Caco-2 (cell line): ENCODE measurements around the gene BRI3. TPM values are rescaled to one million over a fixed set of nuclear protein-coding genes. Genes with fewer than 3 reads are reported as not detected.

Experiments used
- BruUV-seq: library from RNA; stranded (reverse); fragments of 400-500 nt; replicated peaks from 2 replicates; lab custom pipeline; 2021; lab: Mats Ljungman, UMichigan
- CTCF ChIA-PET: fragments of 300-600 bp; sonication (Branson Sonifier 250); formaldehyde crosslinking; loops from one replicate; lab custom pipeline; 2022; ENCODE audit warnings: antibody characterized with exemption; lab: Charles Lee
- POLR2A ChIA-PET: fragments of 300-600 bp; sonication (Branson Sonifier 250); formaldehyde crosslinking; loops from one replicate; lab custom pipeline; 2022; ENCODE audit warnings: antibody characterized with exemption; lab: Charles Lee
- DNase-seq, 2 experiments: peaks; one replicate each; pipeline versions ENCODE4 v3.0.0 to v3.0.0-alpha.2; 2020 to 2022
- H3K27me3 ChIP-seq: replicated peaks from 2 replicates; pipeline ENCODE4 v1.6.0; 2011; ENCODE audit warnings: low read length; ENCODE audit not compliant: control insufficient read depth, insufficient read depth
- H3K36me3 ChIP-seq: 2 replicates; pipeline ENCODE4 v1.5.1; 2011; ENCODE audit warnings: low read length; ENCODE audit not compliant: control insufficient read depth, insufficient read depth
- H3K4me1 ChIP-seq: fragments of 250-450 bp; sonication (Bioruptor Pico); 2 replicates; pipeline ENCODE4 v1.5.1; 2020; ENCODE audit warnings: mild to moderate bottlenecking
- H3K4me3 ChIP-seq: 2 replicates; pipeline ENCODE4 v1.5.1; 2011; ENCODE audit warnings: low read depth, mild to moderate bottlenecking, control low read depth, low read length
- H3K9me3 ChIP-seq: fragments of 250-450 bp; sonication (Bioruptor Pico); 2 replicates; pipeline ENCODE4 v1.5.1; 2020; ENCODE audit warnings: mild to moderate bottlenecking, moderate library complexity
- H3K27ac Mint-ChIP-seq: one replicate; pipeline ENCODE4 v1.8.0; 2022; ENCODE audit warnings: mixed read lengths; ENCODE audit not compliant: unreplicated experiment
- H3K27me3 Mint-ChIP-seq: one replicate; pipeline ENCODE4 v1.8.0; 2022; ENCODE audit warnings: mixed read lengths; ENCODE audit not compliant: insufficient read depth, unreplicated experiment
- H3K36me3 Mint-ChIP-seq: one replicate; pipeline ENCODE4 v1.8.0; 2022; ENCODE audit warnings: mild to moderate bottlenecking, mixed read lengths; ENCODE audit not compliant: insufficient read depth, unreplicated experiment
- H3K4me1 Mint-ChIP-seq: one replicate; pipeline ENCODE4 v1.8.0; 2022; ENCODE audit warnings: low read depth, mixed read lengths; ENCODE audit not compliant: unreplicated experiment
- H3K4me3 Mint-ChIP-seq: one replicate; pipeline ENCODE4 v1.8.0; 2022; ENCODE audit warnings: mild to moderate bottlenecking, moderate library complexity, mixed read lengths; ENCODE audit not compliant: unreplicated experiment
- H3K9me3 Mint-ChIP-seq: one replicate; pipeline ENCODE4 v1.8.0; 2022; ENCODE audit warnings: mixed read lengths; ENCODE audit not compliant: unreplicated experiment
- intact Hi-C: fragments of 100-400 bp; cut with micrococcal nuclease; formaldehyde crosslinking; loops from one replicate; pipeline ENCODE4 v1.10.0; 2022; ENCODE audit not compliant: unreplicated experiment
- total RNA-seq: library from RNA; stranded (reverse); gene quantifications from 2 replicates; pipeline ENCODE4 v1.2.3, GENCODE V29; 2022
- TF ChIP-seq, protein P1 (sequence below), 2 experiments: fragments of 200-600 bp in 1 of 2; IDR thresholded peaks; 1 replicate in 1 of 2; 2 replicates in 1 of 2; pipeline versions ENCODE4 v1.5.1 to v1.8.0; 2011 to 2022; ENCODE audit warnings: antibody characterized with exemption in 1 of 2, control low read depth in 1 of 2, inconsistent platforms in 1 of 2, low read depth in 1 of 2, low read length in 1 of 2, mild to moderate bottlenecking in 1 of 2, moderate library complexity in 1 of 2; ENCODE audit not compliant: insufficient read depth in 1 of 2, severe bottlenecking in 1 of 2, unreplicated experiment in 1 of 2

Gene BRI3
- total RNA-seq, 1 experiment from 2014 or later = 224 TPM

DNA sequence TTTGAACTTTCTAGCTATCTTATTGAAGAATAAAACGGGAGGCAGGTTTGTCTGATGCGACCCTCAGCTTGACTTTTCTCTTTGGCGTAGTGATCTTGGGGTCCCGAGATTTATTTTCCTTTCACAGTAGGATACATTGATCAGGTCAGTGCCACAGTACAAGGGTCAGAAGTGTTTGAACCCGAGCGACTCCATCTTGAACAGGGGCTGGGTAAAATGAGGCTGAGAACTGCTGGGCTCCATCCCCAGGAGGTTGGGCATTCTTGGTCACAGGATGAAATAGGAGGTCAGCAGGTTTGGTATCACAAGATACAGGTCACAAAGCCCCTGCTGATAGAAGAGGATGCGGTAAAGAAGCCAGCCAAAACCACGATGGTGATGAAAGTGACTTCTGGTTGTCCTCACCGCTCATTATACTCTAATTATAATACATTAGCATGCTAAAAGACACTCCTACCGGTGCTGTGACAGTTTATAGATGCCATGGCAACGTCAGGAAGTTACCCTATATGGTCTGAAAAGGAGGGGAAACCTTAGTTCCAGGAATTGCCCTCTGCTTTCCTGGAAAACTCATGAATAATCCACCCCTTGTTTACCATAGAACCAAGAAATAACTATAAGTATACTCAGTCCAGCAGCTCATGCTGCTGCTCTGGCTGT is 26.4 kb upstream of the BRI3 start:
- H3K27me3 Mint-ChIP-seq = no peaks in the 10 kb centered on the region
- no peak for DNase-seq
- H3K9me3 Mint-ChIP-seq = no peaks in the 10 kb centered on the region
- no peaks in the 10 kb centered on the region for H3K9me3 ChIP-seq
- TSS peak; percentile 4 for BruUV-seq
- H3K27ac Mint-ChIP-seq = no peak overlapping the region
- no peaks in the 10 kb centered on the region for H3K27me3 ChIP-seq
- H3K4me1 ChIP-seq = peaks cover 8% of the 10 kb centered on the region; the same call in 1 of the 2 replicates
- POLR2A ChIA-PET = no interaction called here
- intact Hi-C loops = no loop called here
- TF ChIP-seq, protein P1, sequence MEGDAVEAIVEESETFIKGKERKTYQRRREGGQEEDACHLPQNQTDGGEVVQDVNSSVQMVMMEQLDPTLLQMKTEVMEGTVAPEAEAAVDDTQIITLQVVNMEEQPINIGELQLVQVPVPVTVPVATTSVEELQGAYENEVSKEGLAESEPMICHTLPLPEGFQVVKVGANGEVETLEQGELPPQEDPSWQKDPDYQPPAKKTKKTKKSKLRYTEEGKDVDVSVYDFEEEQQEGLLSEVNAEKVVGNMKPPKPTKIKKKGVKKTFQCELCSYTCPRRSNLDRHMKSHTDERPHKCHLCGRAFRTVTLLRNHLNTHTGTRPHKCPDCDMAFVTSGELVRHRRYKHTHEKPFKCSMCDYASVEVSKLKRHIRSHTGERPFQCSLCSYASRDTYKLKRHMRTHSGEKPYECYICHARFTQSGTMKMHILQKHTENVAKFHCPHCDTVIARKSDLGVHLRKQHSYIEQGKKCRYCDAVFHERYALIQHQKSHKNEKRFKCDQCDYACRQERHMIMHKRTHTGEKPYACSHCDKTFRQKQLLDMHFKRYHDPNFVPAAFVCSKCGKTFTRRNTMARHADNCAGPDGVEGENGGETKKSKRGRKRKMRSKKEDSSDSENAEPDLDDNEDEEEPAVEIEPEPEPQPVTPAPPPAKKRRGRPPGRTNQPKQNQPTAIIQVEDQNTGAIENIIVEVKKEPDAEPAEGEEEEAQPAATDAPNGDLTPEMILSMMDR (IDR thresholded peaks at IDR 0.05; ENCODE audit: insufficient read depth in 1 of 2, low read depth in 1 of 2, low read length in 1 of 2, severe bottlenecking in 1 of 2, unreplicated experiment in 1 of 2) = no peak
- CTCF ChIA-PET = no interaction called here
- H3K36me3 Mint-ChIP-seq = peaks cover 42% of the 10 kb centered on the region
- no peak overlapping the region for H3K4me3 ChIP-seq
- H3K4me1 Mint-ChIP-seq = peaks cover 9% of the 10 kb centered on the region
- H3K36me3 ChIP-seq = no peaks in the 10 kb centered on the region; the same call in 1 of the 2 replicates
- no peak overlapping the region for H3K4me3 Mint-ChIP-seq

DNA sequence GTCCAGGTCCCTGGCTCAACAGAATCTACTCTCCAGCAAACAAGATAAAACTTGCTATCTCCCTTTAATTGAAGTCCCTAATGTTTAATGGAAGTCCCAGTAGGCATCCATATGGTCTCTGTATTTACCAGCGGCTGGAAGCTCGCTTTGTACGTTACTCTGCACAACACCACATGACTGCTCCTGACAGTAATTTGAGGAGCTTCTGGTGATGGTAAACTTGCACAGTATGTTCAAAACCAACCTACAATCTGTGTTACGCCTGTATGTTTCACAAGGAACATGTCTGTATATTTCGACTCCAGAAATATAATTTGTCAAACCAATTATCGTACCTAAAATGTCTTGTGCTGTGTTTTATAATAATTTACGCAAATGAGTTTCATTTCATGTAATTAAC is 25.1 kb upstream of the BRI3 start:
- Histone ChIP-seq H3K4me3 (no peak overlapping the region), H3K36me3 (peaks cover 2% of the 10 kb centered on the region; the same call in 1 of the 2 replicates), H3K4me1 (peaks cover 8% of the 10 kb centered on the region; the same call in 1 of the 2 replicates), H3K27me3 (no peaks in the 10 kb centered on the region), H3K9me3 (peaks cover 4% of the 10 kb centered on the region; the same call in 1 of the 2 replicates)
- H3K9me3 Mint-ChIP-seq = peaks cover under 1% of the 10 kb centered on the region
- intact Hi-C loops = no loop called here
- H3K27me3 Mint-ChIP-seq = no peaks in the 10 kb centered on the region
- CTCF ChIA-PET = no interaction called here
- BruUV-seq = no TSS peak
- no peak for DNase-seq
- TF ChIP-seq, protein P1 (IDR thresholded peaks at IDR 0.05; ENCODE audit: insufficient read depth in 1 of 2, low read depth in 1 of 2, low read length in 1 of 2, severe bottlenecking in 1 of 2, unreplicated experiment in 1 of 2) = no peak
- no peak overlapping the region for H3K4me3 Mint-ChIP-seq
- peaks cover 9% of the 10 kb centered on the region for H3K4me1 Mint-ChIP-seq
- POLR2A ChIA-PET = no interaction called here
- H3K36me3 Mint-ChIP-seq = peaks cover 46% of the 10 kb centered on the region
- no peak overlapping the region for H3K27ac Mint-ChIP-seq

DNA sequence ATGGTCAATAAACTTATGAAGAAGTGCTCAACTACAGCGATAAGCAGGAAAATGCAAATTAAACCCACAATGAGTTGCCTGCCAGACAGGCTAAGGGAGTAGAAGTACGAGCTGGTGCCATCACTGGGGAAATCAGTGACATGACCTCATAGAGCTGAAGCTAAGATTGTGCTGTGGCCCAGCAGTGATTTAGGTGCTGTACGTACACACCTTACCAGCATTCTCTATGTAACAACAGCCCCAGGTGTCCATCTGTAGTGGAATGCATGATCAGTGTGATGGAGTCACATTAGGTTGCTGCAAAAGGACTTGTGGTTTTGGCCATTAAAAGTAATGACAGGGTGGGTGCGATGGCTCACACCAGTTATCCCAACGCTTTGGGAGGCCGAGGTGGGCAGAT is 23.8 kb upstream of the BRI3 start:
- peaks cover 33% of the 10 kb centered on the region for H3K36me3 Mint-ChIP-seq

More for the DNA sequence above, 23.8 kb upstream of the BRI3 start:
- Mint-ChIP-seq H3K4me3 (no peak overlapping the region), H3K27ac (no peak overlapping the region), H3K9me3 (peaks cover 6% of the 10 kb centered on the region), H3K27me3 (no peaks in the 10 kb centered on the region), H3K4me1 (peaks cover 8% of the 10 kb centered on the region)
- ChIA-PET POLR2A (no interaction called here), CTCF (no interaction called here)
- Histone ChIP-seq H3K36me3 (peaks cover 2% of the 10 kb centered on the region; the same call in 1 of the 2 replicates), H3K4me3 (no peak overlapping the region), H3K9me3 (peaks cover 5% of the 10 kb centered on the region; the same call in 1 of the 2 replicates), H3K4me1 (peaks cover 8% of the 10 kb centered on the region; the same call in 1 of the 2 replicates), H3K27me3 (no peaks in the 10 kb centered on the region)
- intact Hi-C loops = no loop called here
- TF ChIP-seq, protein P1 (IDR thresholded peaks at IDR 0.05; ENCODE audit: insufficient read depth in 1 of 2, low read depth in 1 of 2, low read length in 1 of 2, severe bottlenecking in 1 of 2, unreplicated experiment in 1 of 2) = no peak
- DNase-seq = no peak
- BruUV-seq = no TSS peak
